COR-L47 (cell line): ENCODE data around the gene EDDM3A.
"Not testable (repeated sequence)": the region's sequence is repeated elsewhere in the genome, so short reads cannot be mapped to it uniquely, and the experiment has no call there.

Source experiments
- DNase-seq: peaks from one replicate; lab custom pipeline; 2025; lab: John Stamatoyannopoulos, UW

Gene EDDM3A, protein sequence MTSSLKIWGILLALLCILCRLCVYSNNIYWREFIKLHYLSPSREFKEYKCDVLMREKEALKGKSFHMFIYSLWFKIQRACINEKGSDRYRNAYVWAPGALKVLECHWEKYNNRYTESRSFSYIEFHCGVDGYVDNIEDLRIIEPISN

DNA sequence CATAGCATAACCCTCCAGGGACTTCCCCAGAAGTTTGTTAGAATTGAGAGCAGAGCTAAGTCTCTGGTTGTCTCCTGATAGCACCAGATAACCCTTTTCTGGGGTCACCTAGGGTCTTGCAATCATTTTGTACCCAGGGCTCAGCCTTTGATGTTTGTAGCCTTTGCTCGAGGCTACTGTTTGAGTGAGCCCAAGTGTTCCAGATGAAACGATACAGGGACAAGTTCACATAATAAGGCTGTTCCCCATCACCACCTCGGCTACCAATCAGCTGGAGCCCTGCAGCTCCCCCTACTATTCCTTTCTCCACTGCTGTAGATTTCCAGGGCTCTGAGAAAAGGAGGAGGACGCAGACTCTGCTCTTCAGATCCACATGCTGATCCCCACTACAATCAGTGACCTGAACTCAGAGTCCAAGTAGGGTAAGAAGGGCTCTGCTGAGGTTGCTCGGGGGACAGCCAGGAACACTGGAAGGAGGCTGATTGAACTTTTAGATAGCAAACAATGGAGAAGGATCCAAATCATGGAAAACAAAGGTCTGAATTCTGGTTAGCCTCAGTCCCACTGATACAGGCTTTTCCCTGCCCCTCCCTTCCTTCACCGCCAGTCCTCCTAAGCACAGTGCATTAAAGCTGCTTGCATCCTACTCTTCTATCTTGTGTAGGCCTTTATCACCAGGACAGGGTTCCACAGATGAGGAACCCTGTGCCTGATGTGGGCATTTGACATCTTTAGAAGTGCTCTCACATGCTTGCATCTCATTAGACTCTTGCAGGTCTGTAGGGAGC is at the start of gene EDDM3A:
TSS of gene EDDM3A (plus strand) at position 317 of the 788 bp plus-strand sequence. CDS start 1,694 bp downstream, outside the sequence.
- DNase-seq = no peak

DNA sequence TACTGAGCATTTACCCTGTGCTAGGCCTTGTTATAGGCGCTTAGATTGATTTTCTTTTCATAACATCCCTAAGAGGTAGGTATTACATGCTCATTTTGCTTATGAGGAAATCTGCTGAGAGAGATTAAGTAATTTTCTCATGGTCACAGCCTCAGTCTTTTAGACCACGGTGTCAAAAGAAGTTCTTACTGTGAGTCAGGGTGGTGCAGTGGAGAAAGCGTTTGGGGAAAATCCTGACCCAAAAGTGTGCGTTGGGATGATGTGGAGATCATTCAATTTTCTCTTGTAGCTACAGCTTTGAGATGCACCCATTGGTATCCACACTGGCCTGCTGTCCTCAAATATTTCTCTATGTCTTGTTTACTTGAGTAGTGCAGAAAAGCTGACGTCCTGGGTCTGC is 48.9 kb upstream of the EDDM3A start:
- no peak for DNase-seq

- DNase-seq = peak; percentile 19
These were observed 48.2 kb upstream of the EDDM3A start for GRCh38 chr14:20697273-20698017.

DNA sequence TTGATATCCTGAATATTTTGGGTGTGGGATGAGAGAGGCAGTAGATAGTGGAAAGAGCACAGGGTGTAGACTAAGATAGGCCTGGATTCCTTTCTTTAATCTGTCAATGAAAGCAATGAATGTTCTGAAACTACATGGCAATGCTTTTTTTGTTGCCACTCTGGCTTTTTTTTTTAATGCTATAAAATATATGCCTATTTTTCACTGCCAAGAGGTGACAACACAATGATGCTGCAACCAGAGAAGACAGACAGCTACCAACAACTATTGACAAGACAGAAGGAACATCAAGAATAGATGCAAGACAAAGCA is 47.7 kb upstream of the EDDM3A start:
- DNase-seq = no peak

GRCh38 chr14:20698934-20699333 is 46.8 kb upstream of the EDDM3A start:
- DNase-seq = no peak

DNA sequence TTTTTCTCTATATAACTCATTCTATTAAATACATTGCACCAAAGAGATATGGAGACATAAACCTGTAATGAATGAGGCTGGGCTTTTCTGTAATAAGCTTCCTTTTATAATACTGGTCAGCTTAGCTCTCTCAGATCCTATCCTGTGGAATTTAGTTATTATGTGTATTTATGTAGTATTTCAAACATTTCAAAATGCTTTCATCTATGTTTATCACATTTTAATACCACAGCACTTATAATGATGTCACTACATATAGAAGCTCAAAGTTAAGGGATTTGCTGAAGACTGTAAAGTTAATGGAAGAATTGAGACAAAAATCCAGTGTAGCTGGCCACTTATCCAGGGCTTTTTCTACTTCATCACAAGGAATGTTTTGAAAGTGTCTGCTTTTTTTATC is 45.8 kb upstream of the EDDM3A start:
- DNase-seq = no peak

GRCh38 chr14:20700965-20701364 is 44.7 kb upstream of the EDDM3A start:
- DNase-seq = not testable (repeated sequence)

DNA sequence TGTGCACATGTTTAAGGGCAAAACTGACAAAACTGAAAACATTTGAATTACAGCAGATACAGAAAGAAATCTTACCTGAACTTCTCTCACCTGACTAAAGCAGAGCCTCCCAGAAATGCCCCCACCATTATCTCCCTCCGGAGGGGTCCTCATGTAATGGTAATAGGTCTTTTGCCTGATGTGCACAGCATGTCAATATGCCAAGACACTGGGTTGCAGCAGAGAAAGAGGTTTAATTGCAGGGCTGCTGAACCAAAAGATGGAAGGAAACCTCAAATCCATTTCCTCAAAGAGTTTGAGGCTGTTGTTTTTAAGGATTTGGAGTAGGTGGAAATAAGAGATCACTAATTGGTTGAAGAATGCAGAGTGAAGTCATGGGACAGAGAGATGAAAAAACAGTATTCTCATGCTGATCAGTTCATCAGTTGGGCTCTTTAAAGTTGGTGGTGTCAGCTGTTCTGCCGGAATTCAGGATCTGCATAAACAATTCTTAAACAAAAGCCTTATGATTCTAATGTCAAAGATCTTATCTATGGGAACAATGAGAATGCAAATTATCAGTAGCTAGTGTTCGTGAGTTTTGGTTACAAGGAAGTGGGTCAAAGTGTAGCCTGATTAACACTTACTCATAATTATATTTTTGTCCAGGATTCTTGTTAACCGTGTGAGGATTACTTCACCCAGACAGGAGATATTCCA is 38.9 kb upstream of the EDDM3A start:
- DNase-seq = no peak

DNA sequence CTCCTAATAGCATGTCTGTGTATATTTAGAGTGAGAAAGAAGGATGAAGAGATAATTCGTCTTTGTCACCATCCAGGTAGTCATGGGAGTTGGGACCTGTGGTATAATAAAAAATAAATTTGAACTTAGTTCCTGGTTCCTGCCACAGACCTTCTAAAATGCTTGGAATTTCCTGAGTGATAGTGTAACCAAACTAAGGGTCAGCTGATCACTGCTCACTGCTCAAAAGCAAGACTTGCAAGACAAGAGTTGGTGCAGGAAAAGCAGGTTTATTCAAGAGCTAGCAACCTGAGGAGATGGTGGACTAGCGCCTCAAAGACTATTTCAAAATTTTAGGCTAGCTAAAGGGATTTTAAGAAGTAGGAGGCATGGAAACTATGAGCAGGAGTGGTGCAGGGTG is 38.1 kb upstream of the EDDM3A start:
- no peak for DNase-seq

- DNase-seq = no peak
These were observed 34.4 kb upstream of the EDDM3A start for GRCh38 chr14:20711261-20711660.

- DNase-seq = no peak
These were observed 34.0 kb upstream of the EDDM3A start for GRCh38 chr14:20711685-20712084.

- no peak for DNase-seq
These were observed 32.8 kb upstream of the EDDM3A start for GRCh38 chr14:20712904-20713303.

DNA sequence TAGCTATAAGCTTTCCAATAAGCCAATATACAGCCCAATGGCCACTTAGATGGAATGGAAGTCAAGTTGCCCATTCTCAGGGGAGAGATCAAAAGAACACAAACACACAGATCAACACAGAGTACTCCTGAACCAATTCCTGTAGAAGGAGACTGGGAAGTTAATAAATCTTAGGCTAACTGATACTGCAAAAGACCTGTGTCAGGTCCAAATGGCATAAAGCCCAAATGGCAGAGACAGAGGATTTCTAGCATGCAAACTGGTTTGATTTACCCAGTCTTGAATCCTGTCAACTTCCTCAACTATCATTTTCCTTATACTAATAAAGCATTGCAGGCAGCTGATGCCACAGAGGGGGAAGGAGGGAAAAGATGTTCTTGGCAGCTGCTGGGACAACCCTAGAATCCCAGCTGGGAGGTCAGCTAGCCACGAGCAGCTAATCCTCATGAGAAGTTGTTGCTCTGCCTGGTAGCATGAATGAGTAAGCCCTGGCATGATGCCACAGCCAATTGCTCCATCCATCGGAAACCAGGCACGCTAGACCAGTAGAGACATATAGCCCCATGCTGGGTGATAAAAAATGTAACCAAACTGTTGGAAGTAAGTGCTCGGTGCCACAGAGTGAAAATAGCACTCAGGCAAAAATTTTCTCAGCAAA is 31.0 kb upstream of the EDDM3A start:
- no peak for DNase-seq

GRCh38 chr14:20719777-20720176 is 25.9 kb upstream of the EDDM3A start:
- no peak for DNase-seq

GRCh38 chr14:20720741-20721140 is 24.9 kb upstream of the EDDM3A start:
- no peak for DNase-seq

- no peak for DNase-seq
These were observed 23.7 kb upstream of the EDDM3A start for GRCh38 chr14:20722016-20722415.

GRCh38 chr14:20723488-20723887 is 22.2 kb upstream of the EDDM3A start:
- DNase-seq = no peak

- not testable (repeated sequence) for DNase-seq
These were observed 19.6 kb upstream of the EDDM3A start for GRCh38 chr14:20726121-20726520.

DNA sequence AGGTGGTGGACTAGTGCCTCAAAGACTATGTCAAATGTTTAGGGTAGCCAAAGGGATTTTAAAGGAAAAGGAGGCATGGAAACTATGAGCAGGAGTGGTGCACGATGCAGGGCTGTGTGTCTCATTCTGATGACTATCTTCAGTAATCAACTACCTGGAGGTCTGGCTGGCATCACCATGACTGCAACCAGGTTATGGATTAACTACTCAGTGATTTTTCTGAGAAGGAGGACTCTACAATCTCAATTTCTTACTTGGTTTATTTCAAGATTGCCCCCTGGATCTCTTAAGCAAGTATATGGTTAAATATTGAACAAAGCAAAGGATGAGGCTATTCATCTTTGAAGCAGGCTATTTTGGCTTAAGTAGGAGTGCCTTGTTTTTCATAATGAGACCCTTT is 19.2 kb upstream of the EDDM3A start:
- DNase-seq = no peak

DNA sequence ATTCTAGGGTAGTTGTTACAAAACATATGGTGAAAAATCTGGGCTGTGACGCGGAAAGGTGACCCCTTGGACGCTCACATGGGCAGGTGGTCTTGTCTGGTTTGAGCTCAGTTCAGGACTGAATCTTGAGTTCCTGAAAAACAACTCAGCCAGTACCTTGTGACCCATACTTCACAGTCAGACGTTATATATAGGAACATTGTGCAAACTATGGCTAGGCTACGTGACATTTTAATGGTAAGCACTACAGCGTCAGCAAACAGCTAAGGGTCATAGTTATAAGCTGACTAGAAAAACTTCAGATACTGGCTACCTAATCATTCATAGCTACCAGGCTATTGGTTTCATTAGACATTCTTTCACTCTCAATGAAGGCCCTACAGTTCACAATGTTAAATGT is 14.8 kb upstream of the EDDM3A start:
- DNase-seq = no peak

DNA sequence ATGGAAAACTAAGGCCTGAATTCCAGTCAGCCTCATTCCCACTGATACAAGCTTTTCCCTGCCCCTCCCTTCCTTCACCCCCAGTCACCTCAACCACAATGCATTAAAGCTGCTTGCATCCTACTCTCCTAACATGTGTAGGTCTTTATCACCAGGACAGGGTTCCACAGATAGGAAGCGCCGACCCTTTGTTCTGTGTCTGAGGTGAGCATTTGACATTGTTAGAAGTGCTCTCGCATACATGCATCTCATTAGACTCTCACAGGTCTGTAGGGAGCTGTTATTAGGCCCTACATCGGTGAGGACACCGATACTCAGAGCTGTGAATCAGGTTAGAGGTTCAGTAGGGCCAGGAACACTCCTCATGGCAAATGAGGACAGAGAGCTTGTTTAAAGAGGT is 13.2 kb upstream of the EDDM3A start:
- no peak for DNase-seq

DNA sequence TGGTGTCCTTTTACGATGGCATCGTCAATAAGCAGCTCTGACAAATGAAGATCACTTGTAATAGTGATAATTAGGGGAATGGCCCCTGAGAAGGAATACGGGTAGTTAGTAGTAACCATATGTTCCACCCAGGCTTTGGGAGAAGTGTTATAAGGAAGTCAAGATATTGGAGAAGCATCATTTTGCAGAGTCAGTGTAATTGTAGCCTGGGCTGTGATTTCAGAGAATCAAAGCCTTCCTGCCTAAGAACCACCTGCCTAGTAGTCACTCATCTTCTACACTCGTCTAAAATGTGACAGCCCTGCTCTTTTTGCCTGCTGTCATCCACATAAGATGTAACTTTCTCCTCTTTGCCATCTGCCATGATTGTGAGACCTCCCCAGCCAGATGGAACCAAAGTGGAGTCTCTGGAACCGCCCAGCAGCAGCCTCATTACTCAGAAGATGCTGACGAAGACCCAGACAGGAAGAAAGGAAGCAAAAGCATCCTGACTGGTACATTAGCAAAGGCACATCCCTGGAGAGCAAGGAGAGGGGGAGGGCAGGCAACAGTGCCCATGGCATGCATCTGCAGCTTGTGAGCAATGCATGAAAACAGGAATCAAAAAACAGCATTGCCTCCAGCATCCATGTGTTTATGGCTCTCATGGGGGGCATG is 12.6 kb upstream of the EDDM3A start:
- DNase-seq = no peak
